ENCODE data around the gene CBX4.
A peak's percentile ranks its signal among the peaks of the same experiment; 100 is the strongest.

The CBX4 gene

DNA sequence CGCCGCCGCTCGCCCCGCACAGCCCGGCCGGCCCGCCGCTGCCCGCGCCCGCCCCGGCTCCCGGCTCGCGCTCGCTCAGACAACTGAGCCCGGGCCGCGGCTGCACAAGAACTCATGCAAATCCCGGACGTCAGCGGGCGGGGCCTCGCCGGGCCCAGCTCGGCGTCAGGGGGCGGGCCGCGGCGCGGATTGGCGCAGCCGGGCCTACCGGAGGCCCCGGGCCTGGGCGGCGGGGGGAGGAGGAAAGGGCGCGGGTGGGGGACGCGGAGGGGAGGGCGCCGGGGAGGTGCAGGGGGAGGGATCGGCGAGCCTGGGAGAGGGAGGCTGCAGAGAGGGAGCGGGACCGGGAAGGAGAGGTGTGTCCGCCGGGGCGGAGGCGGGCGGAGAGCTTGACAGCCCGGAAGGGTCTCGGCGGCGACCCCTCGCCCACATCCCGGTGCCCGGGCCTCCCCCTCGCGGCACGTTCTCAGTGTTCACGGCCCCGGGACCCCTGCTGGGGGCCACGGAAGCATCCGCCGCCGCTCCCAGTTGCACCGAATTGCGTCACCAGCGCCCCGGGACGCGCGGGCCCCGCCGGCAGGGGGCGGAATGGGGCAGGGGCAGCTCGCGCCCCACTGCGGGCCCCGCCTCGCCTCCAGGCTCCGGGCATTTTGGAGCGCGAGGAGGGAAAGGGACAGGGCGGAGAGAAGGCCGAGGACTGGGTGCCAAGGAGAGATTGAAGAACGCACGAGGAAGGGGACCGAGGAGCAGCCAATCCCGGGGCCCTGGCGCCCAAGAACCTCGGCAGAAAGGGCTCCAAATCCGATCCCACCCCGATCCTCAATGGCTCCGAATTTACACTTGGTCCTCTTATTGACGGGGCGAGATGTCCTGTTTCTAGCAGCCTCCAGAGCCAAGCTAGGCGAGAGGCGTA lies at the start of gene CBX4:
Gene CBX4 (minus strand): TSS at position 85 of the 913 bp plus-strand sequence. CDS start 189 bp downstream, outside the sequence.
- peak; percentile 93 to 99 (median 98) for DNase-seq
- intact Hi-C loops (cut with DNase I): loop anchor here (2.0 to 10.0 kb wide), 5 partner anchors 29 to 153 kb away; partner anchors contain the start of gene CBX8

DNA sequence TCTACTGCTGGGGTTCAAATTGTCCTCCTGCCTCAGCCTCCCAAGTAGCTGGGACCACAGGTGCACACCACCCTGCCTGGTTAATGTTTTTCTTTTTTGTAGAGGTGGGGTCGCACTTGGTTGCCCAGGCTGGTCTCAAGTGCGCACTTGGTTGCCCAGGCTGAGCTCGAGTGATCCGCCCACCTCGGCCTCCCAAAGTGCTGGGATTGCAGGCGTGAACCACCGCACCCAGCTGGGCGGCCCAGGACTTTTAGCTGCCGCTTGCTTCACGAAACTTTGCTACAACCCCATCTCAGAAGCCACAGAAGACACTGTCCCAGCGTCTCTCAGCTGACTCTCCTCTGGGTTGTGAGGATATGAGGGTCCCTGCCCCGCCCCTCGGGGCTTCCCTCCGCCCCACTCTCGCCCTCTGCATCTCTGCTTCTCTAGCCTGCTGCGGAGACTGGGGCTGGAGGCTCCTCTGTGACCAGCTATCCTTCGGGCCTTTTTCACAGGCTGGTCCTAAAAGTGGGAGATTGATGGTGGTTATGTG lies 48.8 kb upstream of the CBX4 start:
- intact Hi-C loops (cut with DNase I): no loop called here
- peak in 1 of 42 donors; percentile 20 for DNase-seq

DNA sequence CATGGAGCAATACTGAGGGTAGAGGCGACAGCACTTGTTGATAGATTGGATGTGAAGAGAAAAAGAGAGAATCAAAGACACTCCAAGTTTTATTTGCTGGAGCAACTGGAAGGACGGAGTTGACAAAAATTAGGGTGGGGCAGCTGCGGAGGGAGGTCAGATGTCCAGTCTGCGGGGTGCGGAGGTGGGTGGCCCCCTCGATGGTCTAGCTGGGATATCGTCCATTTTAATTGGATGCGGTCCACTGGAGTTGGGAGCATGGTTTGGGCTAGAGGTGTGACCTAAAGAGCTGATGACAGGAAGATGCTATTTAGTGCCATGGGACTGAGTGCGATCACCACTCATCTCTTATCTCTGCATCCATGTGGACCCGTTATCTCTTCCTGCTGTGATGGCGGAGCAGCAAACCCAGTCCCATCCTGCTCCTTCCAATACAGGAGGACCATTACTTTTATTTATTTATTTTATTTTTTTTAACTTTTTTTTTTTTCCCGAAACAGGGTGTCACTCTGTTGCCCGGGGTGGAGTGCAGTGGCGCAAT lies 48.3 kb upstream of the CBX4 start:
- intact Hi-C loops (cut with DNase I): no loop called here
- DNase-seq: peak in 1 of 42 donors; percentile 22

DNA sequence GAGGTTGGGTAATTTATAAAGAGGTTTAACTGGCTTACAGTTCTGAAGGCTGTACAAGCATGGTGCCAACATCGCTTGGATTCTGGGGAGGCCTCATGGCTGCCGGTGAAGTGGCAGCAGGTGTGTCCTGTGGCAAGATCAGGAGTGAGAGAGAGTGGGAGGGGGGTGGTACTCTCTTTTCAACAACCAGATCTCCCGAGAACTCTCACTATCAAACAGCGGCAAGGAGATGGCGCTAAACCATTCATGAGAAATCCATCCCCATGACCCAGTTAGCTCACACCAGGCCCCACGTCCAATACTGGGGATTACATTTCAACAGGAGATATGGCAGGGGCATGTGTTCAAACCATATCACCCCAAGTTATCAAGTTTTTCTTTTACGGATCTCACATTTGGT lies 44.0 kb upstream of the CBX4 start:
- DNase-seq: no peak
- intact Hi-C loops (cut with DNase I): no loop called here

DNA sequence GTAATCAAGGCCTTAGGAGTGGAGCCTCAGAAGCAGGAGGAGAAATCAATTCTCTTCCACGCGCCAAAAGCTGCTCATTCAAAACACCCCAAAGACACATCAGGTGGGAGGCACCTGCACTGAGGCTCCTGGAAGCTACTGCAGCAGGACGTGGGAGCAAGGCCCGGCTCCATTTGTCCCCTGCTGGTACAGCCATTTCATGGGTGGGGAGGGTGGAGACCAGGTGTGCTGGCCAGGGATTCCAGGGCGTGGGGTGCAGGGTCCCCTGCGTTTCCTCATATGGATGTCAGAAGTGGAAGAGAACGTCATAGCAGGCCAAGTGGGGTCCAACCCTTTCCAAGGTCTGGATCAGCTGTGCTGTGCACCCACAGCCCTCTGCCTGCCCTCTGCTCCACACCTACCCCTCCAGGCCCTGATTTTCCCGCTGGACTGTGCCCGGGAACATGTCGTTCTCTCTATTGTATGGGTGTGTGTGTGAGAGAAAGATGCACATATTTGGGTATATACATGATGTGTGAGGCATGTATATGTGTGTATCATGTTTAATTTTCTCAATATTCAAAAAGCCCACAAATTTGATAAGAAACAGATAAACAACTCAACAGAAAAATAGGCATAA lies 39.2 kb upstream of the CBX4 start:
- no peak for DNase-seq
- intact Hi-C loops (cut with DNase I): no loop called here

DNA sequence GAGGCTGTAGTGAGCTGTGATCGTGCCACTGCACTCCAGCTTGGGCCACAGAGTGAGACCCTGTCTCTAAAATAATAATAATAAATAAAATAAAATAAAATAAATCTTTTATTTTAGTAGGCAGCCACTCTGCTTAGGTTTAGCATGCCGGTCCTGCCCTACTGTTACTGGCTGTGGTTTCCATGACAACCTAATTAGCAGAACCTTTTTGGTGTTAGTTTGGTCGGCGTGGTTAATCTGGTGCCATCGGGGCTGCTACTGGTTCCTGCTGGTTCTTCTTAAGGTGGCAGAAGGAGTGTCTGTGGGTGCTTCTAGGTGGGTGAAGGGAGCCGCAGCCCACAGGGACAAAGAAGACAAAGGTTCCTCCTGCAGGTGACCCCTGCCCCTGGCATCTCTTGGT lies 37.8 kb upstream of the CBX4 start:
- no peak for DNase-seq
- intact Hi-C loops (cut with DNase I): no loop called here

DNA sequence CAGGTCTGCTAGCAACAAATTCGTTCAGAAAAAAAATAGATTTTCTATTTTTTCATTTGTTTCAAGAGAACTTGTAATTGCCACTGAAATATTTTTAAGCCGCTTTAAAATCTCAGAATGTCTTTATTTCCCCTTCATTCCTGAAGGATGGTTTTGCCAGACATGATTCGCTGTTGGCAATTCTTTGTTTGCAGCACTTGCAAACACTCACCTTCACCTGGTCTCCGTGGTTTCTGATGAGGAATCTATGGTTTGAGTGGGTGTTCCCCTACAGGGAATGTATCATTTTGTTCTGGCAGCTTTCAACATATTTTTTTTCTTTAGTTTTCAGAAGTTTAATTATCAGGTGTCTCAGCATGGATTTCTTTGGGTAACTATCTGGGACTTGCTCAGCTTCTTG lies 36.3 kb upstream of the CBX4 start:
- intact Hi-C loops (cut with DNase I): no loop called here
- DNase-seq: peak in 4 of 42 donors; percentile 19 to 55 (median 32)

DNA sequence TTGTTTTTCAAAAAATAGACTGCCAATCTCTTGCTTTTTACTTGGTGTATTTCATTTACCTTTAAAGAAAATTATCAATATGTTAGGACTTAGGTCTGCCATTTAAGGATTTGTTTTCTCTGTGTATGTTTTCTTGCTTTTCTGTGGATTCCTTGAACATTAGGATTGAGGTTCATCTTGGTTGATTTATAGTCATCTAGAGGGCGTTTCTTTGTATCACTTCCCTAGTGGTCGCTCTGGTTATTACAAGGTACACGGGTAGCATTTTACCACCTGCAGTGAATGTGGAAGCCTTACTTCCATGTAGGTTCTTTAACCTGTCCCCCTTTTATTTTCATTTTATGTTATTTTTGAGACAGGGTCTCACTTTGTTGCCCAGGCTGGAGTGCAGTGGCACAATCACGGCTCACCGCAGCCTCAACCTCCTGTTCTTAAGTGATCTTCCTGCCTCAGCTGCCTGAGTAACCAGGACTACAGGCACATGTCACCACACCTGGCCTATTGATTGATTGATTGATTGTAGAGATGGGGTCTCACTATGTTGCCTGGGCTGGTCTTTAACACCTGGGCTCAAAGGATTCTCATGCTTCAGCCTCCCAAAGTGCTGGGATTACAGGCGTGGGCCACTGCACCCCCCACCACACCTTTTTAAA lies 35.2 kb upstream of the CBX4 start:
- intact Hi-C loops (cut with DNase I): no loop called here
- DNase-seq: peak in 5 of 42 donors; percentile 10 to 27 (median 17)

DNA sequence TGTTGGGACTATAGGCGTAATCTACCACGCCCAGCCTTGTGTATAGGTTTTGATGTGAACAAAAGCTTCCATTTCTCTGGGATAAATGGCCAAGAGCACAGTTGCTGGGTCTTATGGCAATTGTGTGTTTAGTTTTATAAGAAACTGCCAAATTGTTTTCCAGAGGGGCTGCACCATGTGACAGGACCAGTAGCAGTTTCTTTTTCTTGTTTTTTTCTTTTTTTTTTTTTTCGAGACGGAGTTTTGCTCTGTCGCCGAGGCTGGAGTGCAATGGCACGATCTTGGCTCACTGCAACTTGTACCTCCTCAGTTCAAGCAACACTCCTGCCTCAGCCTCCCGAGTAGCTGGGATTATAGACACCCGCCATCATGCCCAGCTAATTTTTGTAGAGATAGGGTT lies 34.3 kb upstream of the CBX4 start:
- intact Hi-C loops (cut with DNase I): no loop called here
- no peak for DNase-seq

DNA sequence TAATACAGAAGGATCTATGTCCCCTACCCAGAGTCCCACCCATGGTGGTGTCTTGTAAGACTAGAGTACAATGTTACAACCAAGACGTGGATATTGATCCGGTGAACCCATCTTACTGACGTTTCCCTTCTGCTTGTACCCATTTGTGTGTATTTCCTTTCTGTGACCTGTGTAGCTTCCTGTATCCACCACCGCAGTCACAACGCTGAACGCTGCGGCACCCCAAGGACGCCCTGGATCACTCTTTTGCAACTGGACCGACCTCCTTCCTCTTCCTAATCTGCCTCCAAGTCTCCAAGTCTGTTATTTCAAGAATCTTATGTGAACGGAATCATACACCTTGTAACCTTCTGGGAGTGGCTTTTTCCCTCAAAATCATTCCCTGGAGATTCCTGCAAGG lies 33.5 kb upstream of the CBX4 start:
- intact Hi-C loops (cut with DNase I): no loop called here
- no peak for DNase-seq

DNA sequence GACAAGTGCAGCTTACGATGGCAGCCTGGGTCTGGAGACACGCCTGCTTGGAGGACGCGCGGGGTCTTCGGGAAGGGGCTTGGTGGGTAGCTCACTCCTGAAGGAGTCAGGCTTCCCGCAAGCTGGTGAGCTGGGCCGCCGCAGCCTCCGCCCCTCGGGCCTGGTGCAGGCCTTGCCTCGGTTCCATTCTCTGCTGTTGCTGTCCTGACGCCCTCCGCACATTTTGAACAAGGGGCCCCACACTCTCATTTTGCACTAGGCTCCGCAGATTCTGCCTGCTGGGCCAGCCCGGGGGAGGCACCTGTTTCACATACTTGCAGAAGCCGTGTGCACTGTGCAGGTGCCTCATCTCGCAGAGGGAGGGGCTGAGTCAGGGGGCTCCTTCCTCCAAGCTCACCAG lies 31.9 kb upstream of the CBX4 start:
- no peak for DNase-seq
- intact Hi-C loops (cut with DNase I): no loop called here

DNA sequence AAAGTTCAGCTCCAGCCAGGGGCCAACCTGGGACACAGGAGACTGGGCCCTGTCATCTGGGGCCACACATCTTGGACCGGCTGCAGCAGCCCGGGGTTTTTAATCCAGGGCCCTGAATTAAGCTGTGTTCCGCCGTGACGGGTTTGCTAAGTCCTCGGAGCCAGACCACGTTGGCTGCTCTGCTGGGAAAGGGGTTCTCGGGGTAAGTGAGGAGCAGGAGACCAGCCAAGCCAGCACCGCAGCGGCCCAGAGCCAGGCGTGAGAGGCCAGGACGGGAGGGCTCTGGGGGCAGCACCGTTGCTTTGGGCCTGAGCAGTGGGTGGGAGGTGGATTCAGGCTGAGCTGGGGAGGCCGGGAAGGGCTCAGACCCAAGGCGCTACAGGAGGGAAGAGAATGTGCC lies 31.3 kb upstream of the CBX4 start:
- intact Hi-C loops (cut with DNase I): no loop called here
- peak in 1 of 42 donors; percentile 24 for DNase-seq

DNA sequence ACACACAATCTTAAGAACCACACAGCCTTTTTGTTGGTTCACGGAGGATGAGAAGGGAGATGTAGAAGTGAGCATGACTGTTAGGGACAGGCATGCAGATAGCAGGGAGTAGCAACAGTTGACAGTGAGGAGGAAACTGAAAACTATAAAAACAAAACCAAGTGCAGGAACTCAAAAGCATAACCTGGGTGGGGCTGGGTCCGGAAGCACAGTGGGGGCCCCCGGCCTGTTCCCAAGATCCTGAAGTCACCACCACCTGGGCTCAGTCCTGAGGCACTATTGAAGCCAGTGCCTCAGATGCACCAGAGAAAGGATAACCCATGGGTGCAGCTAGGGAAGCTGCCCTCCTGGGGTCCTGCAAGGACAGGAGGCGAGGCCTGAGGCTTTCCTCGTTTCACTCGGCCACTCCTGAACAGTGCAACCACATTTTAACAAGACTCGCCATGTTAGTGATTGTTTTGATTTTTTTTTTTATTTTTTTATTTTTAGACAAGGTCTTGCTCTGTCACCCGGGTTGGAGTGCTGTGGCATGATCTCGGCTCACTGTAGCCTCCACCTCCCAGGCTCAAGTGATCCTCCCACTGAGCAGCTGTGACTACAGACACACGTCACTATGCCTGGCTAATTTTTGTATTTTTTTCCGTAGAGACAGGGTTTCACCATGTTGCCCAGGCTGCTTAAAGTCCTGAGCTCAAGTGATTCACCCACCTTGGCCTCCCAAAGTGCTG lies 27.7 kb upstream of the CBX4 start:
- intact Hi-C loops (cut with DNase I): no loop called here
- no peak for DNase-seq

DNA sequence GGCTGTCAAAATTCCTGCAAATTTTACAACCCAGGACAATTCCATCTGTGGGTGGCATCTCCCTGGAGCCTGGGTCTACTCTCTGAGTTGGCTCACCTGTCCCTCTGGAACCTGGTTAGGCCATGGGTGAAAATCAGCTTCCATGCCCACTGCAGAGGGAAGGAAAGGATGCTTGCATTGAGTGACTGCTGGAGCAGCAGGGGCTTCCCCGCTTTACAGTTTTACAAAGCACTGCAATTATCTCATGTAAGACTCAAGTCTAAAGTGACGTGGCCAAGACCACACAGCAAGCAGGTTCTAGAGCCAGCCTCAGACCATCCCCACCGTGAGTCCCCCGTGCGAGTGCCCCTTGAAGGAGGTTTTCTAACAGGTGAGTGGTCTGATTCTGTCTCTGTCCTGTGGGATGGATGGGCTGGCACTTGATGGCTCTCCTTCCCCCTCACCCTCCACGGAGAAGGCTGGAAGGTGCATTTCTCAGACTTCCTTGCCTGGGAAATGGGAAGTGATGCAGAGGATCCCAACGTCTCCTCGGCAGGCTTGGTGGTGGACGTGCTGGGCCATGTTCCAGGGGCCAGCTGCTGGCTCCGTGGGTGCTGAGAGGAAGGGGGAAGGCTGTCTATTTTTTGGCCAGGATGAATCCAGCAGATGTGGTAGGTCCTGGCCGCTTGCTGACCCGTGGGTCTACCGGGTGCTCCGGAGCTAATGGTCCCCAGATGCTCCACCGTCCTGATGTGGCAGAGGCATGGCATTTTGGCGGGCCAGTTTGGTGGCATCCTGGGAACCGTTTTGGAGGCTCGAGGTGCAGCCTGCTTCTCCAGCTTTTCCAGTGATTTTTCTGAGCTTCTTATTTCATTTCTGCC lies 26.3 kb upstream of the CBX4 start:
- intact Hi-C loops (cut with DNase I): no loop called here
- DNase-seq: no peak

DNA sequence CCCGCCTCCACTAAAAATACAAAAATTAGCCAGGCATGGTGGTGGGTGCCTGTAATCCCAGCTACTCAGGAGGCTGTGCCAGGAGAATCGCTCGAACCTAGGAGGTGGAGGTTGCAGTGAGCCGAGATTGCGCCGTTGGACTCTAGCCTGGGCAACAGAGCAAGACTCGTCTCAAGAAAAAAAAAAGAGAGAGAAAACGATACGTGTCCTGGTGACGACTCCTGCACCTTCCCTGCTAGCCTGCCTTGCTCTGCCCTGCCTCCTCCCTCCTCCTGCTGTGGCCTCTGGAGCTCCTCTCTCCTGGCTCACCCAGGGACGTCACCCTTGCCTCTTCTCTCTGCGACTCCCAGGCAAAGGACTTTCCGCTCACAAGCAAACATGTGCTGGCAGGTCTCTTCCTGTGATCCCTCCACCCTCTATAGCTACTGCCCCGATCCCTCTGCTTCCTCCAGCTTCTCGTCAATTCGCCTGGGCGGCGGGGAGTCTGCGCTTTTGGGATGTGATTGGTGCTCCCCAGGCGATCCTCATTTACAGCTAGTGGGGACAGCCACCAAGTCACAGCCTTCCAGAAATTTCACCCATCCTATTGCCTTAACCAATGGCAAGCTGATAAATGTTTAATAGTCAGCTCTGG lies 25.5 kb upstream of the CBX4 start:
- intact Hi-C loops (cut with DNase I): no loop called here
- DNase-seq: no peak

DNA sequence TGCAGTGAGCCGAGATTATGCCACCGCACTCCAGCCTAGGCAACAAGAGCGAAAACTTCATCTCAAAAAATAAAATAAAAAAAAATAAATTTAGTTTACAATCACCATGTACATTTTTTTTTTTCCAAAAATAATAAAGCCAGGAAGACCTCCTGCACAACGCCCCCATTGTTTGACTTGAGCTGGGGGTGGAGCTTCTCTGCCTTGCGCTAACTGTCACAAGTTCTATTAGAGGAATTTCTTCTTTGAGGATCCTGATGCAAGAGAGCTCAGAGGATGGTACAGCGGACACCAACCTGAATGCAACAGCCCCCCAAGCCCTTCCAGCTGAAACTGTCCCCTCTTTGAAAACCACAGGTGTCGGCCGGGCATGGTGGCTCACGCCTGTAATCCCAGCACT lies 24.9 kb upstream of the CBX4 start:
- DNase-seq: peak in 2 of 42 donors; percentile 44 to 53
- intact Hi-C loops (cut with DNase I): no loop called here

DNA sequence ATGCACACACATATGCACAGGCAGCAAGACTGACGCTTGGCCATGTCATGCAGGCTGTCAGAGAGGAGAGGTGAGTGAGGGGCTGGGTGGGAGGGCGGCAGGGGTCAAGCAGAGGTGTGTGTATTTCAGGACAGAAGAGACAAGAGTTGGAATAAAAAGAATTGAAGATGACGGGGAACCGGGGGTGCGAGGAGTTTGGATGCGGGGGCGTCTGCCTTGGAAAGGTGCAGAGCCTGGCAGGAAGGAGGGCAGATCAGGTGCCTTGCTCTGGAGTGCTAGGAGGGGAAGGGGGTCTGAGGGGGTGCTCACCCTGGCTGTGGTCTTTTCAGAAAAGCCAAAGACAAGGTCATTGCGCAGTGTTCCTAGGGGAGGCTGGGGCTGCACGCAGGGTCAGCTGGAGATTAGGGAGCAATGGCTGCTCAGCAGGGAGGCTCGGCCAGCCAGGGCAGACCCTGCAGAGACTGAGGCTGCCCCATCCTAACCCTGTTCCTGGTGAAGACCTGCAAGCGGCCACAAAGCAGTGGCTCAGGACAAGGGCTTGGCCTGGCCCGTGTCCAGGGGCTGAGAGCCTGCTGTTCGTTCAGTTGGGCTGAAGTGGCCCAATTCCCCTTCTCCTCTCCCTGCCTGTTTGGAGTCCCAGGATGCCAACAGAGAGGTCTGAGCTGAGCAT lies 23.7 kb upstream of the CBX4 start:
- intact Hi-C loops (cut with DNase I): no loop called here
- peak in 33 of 42 donors; percentile 27 to 82 (median 58) for DNase-seq
